ENCODE measurements around the gene SPACA7.
"Not testable (repeated sequence)": the region's sequence is repeated elsewhere in the genome, so short reads cannot be mapped to it uniquely, and the experiment has no call there.

The SPACA7 gene

DNA sequence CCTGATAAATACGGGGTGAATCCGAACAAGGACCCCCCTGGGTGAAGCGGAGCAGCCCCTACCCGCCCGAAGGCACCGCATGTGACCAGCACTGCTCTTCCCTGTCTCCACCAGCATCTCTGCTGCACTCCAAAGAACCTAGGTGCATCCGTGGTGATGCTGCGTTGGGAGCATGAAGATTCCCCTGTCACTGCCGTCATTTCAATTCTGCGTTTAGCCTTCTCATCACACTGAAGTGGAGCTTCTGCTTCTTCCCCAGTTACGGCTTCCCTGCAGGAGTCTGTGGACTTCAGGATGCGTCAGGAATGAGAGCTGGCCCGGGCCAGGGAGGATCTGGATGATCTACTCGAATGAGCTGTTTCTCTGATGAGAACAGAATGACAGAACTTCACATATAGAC lies 47.9 kb downstream of the SPACA7 start:
- no peak for DNase-seq (ENCODE audit: low read depth)

DNA sequence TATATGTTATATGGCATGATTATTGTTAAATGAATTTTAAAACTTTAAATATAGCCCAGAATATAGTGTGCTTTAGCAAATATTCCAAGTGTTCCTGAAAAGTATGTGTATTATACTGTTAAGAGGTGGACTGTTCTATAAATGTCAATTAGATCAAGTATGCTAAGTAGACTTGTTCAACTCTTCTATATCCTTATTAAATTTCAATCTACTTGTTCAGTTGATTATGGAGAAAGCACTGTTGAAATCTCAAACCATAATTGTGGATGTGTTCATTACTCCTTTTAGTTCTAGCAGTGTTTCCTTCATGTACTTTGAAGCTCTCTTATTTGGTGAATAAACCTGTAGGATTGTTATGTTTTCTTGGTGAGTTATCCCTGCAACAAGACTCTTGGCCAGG lies 52.5 kb downstream of the SPACA7 start:
- DNase-seq (ENCODE audit: low read depth): no peak

GRCh38 chr13:112431734-112432133 lies 55.6 kb downstream of the SPACA7 start:
- no peak for DNase-seq (ENCODE audit: low read depth)

DNA sequence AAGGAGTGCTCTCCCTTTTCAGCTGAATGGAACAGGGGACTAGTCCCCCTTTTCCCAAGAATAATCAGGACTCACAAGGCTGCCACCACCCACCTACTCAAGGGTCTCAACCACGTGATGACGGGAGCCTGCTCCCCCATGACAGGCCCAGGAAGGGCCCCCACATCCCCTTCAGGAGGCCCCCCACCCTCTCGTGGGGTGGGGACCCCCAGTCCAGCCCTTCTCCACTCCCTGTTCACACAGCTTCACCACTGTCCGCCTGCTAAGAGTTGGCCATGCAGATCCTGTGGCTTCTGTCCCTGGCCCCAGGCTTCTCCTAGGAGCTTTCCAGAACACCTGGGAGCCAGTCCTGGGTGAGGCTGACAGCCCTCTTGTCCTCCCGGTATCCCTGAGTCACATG lies 56.6 kb downstream of the SPACA7 start:
- not testable (repeated sequence) for DNase-seq (ENCODE audit: low read depth)

DNA sequence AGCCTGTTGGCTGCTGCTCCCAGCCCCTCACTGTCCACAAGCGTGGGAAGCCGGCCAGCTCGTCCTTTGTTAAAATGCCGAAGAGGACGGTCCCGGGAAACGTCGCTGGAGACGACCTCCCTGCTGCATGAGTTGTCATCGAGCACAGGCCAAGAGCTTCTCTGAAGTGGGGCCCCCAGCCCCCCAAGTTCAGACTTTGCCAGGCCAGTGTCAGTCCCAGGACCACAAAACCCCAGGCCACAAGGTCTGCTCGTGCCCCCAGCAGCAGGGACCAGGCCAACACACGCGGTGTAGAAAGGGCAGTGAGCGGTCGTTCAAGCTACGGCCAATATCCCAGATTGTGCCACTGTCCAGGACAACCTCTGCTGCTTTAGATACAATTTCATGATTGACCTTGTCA lies 57.4 kb downstream of the SPACA7 start:
- not testable (repeated sequence) for DNase-seq (ENCODE audit: low read depth)

DNA sequence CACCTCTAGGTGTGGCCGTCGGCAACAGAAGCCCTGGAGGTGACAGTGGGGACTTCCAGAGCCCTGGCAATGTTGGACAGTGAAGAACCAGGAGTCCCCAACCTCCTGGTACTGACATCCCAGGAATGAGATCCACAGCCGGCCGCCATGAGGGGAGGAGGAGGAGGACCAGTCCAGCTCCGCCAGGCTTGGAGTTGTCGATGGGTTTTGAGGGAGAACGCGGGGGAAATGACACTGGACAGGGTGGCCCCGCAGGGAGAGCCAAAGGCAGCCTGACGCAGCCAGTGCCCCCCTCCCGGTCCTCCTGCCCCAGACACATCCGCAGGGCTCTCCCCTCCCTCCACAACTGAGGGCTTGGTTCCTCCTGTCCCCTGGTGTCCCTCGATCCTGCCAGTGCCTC lies 57.9 kb downstream of the SPACA7 start:
- DNase-seq (ENCODE audit: low read depth): no peak

DNA sequence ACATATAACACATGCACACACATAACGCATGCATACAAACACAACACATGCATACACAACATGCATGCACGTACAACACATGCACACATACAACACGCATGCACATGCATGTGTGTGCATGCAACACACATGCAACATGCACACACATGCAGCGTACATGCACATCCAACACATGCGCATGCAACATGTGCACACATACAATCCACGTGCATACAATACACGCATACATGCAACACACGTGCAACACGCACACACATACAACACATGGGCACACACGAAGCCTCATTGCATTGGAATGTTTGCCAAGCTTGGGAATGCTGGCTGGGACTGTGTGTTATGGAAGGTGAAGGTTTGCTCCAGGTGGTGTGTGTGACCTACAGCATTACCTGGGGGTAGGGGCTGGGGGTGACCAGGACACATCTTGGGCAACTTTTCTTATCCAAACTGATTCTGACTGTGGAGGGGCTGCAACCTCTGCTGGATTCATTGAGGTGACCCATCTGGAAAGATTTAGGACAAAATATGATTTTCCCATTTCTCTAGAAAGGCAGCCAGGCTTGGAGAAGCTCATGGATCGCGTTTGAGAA lies 58.9 kb downstream of the SPACA7 start:
- no peak for DNase-seq (ENCODE audit: low read depth)

DNA sequence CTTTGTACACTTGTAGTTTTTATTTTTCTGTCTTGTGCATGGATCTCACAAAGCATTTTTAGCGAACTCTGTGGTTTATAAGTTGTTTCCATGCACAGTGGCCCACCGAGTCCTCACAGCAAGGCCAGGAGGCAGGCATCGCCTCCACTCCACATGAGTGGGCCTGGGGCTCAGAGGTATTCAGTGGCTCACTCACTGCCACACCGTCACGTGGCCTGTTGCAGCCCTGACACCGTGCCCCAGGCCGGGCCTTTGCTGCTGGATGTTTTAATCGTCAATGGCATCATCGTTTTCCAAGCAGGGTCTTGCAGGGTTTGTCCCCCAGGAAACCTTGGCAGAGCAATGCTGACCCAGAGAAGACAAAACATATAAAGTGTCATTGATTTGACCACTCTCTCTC lies 59.8 kb downstream of the SPACA7 start:
- DNase-seq (ENCODE audit: low read depth): no peak

GRCh38 chr13:112438094-112438493 lies 61.9 kb downstream of the SPACA7 start:
- DNase-seq (ENCODE audit: low read depth): no peak

DNA sequence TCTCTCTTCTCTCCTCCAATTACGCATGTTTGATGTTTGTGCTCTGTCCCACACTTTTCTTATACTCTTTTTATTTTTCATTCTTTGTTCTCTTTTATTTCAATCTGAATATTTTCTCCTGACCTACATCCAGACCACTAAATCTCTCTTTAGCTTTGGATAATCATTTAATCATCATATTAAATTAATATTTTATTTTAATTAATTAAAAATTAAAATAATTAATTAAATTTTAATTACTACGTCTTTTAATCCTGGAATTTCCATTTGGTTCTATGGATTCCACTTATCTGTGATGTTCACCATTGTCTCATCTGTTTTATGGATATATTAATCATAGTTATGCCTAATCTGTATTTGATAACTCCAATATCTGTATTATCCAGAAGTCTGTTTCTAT lies 62.4 kb downstream of the SPACA7 start:
- no peak for DNase-seq (ENCODE audit: low read depth)

DNA sequence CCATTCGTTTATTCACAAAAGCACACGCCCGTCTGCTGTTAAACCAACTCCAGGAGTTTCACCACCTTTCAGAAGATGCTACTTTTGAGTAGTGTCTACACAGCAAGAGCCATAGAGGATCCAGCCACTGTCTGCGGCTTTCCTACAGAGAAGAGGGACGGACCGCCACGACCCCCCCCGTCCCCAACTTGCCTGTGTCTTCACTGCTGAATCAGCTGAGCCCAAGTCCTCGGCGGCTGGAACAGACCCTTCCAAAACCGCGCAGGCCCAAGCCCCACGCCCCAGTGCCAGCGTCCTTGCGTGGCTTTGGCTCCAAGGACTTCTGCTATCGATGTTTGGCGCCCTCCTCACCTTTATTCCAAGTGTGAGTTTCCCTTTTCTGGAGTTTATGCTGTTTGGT lies 65.1 kb downstream of the SPACA7 start:
- DNase-seq (ENCODE audit: low read depth): no peak

DNA sequence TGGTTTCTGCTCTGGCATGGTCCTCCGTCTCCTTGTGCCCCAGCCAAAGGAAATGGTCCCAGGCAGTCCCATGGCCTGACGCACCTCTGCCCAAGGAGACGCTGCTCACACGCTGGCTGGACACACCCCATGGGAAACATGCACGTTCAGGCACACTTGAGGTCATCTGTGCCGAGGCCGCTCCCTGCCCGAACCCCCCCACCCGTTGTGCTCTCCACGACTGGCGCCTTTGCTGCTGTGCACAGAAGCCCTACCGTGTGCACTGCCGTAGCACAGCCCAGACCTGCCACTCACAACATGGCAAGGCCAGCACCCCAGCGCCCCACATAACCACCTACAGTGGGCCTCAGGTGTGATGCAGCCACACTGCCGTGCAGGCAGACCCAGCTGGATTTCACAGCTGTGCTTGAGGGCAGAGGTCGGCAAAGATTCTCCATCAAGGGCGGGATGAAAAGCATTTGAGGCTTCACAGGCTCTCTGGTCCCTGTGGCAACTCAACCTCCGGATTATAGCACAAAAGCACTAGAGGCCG lies 65.7 kb downstream of the SPACA7 start:
- no peak for DNase-seq (ENCODE audit: low read depth)

GRCh38 chr13:112442483-112443090 lies 66.4 kb downstream of the SPACA7 start:
- DNase-seq (ENCODE audit: low read depth): no peak

GRCh38 chr13:112443191-112443994 lies 67.2 kb downstream of the SPACA7 start:
- DNase-seq (ENCODE audit: low read depth): no peak

DNA sequence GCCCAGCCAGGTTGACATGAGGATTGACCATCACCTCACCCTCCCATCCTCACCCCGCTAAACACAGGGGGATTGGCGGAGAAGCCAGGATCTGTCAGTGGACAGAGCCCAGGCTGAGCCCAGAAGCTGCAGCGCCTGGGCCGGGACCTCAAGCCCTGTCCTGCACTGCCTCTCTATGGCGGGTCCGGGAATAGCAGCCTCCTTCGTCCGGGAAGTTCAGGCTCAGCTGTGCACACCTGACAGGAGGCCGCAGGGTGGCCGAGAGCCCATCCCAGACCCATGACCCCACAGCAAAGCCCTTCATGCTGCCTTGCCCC lies 67.8 kb downstream of the SPACA7 start:
- DNase-seq (ENCODE audit: low read depth): no peak

- no peak for DNase-seq (ENCODE audit: low read depth)
Observed at GRCh38 chr13:112444416-112445399, 68.6 kb downstream of the SPACA7 start.

DNA sequence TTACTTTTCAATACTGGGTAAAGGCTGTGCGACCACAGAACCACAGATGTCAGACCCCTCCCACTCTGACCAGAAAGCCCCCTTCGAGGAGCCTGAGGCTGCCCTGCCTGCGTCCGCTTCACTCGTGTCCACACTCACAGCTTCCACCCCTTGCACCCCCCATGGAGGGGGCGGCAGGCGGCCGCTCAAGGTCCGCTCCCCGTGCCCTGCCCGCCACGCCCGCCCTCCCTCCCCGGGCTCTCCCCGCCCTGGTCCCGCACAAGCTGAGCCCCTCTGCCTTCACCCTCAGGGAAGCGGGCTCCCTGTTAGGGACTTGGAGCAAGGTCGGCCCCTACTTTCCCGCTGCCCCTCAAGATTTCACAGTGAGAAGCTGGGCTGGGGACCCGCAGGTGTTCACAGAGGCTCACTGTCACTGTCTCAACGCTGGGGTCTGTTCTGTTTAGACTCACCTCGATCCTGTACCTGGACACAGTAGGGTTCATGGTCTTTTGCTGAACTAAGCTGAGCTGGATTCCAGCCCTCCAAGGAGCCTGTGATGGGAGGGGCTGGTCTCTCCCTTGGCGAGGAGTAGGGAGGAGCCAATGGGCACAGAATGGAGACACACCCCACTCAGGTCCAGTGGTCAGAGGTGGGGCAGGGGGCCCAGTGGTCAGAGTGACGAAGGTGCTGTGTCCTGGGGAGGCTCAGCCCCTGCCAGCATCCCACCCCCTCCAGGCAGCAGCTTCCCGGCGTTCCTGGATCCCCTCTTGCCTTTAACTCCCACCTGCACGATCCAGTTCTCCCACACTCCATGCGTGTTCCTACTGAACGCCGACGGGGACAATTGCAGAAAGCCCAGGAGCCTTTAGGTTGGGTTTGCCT lies 69.5 kb downstream of the SPACA7 start:
- no peak for DNase-seq (ENCODE audit: low read depth)

DNA sequence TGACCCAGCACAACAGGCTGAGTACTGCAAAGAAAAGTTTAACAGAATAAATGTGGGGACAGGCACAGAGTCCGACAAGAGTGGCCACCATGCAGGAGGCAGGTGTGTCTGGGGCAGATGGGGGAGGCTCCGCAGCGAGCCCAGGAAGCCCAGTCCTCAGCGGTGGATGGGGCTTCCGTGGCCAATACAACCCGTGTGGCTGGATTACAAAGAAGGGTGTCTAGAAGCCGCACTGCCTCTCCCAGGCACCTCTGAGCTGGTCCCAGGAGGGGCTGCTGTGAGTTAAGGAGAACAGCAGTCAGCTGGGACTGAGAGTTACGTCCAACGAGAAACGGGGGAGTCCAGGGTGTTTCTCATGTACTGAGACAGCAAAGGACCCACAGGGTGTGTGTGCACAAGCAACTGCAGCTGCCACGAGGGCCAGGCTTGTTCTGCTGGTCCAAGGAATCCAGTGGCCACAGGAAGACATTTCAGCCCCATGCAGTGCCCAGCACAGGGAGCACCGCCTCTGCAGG lies 70.2 kb downstream of the SPACA7 start:
- no peak for DNase-seq (ENCODE audit: low read depth)

DNA sequence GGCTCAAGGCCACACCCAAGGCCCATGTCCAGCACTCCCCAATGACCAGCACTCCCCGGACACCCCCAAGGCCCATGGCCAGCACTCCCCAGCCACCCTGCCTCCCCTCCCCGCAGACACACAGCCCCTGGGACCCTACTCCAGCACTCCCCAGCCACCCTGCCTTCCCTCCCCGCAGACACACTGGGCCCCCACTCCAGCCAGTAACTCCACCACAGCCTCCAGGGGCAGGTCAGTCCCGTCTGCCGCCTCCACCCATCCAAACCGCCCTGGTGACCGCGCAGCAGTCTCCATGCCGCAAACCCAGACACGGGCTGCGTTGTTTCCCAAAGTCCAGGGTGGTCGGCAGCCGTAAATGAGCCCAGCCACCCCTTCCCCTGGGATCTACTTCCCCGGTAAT lies 70.7 kb downstream of the SPACA7 start:
- DNase-seq (ENCODE audit: low read depth): no peak

- no peak for DNase-seq (ENCODE audit: low read depth)
Observed at GRCh38 chr13:112447306-112447705, 71.2 kb downstream of the SPACA7 start.

All from stimulated activated CD8-positive, alpha-beta memory T cell treated with anti-CD3 and anti-CD28 coated beads, Interleukin-12 subunit alpha, Interleukin-12 subunit beta, amount 100 ng/mL, for 1 hour (primary cell).